Loucy (cell line): ENCODE data around the gene F11.

Experiments
- H2AFZ ChIP-seq: fragments of 200-600 bp; sonication (generic); 2 replicates; pipeline ENCODE4 v1.6.0; 2016; ENCODE audit warnings: antibody characterized with exemption, mild to moderate bottlenecking, low read length, moderate library complexity
- H3F3A ChIP-seq: fragments of 200-600 bp; 2 replicates; pipeline ENCODE4 v1.6.0; 2016; ENCODE audit warnings: antibody characterized with exemption, low read depth, mild to moderate bottlenecking
- H3K27me3 ChIP-seq: fragments of 200-600 bp; sonication (generic); 2 replicates; pipeline ENCODE4 v1.6.1; 2014; ENCODE audit warnings: low read length, mild to moderate bottlenecking; ENCODE audit not compliant: insufficient read depth, poor library complexity, severe bottlenecking
- H3K36me3 ChIP-seq: fragments of 200-600 bp; sonication (generic); 2 replicates; pipeline ENCODE4 v1.6.1; 2016; ENCODE audit warnings: low read length; ENCODE audit not compliant: insufficient read depth
- H3K4me1 ChIP-seq: fragments of 200-600 bp; sonication (generic); 2 replicates; pipeline ENCODE4 v1.5.1; 2014; ENCODE audit warnings: low read length, mild to moderate bottlenecking; ENCODE audit not compliant: insufficient read depth, poor library complexity, severe bottlenecking
- H3K4me2 ChIP-seq: fragments of 200-600 bp; sonication (generic); 2 replicates; pipeline ENCODE4 v1.6.0; 2014; ENCODE audit warnings: antibody characterized with exemption, low read length, low read depth, mild to moderate bottlenecking; ENCODE audit not compliant: poor library complexity, severe bottlenecking
- H3K4me3 ChIP-seq: fragments of 200-600 bp; sonication (generic); 2 replicates; pipeline ENCODE4 v1.5.1; 2014; ENCODE audit warnings: low read length, mild to moderate bottlenecking, mixed read lengths; ENCODE audit not compliant: poor library complexity, severe bottlenecking
- H3K79me2 ChIP-seq: fragments of 200-600 bp; sonication (generic); 2 replicates; pipeline ENCODE4 v1.6.1; 2014; ENCODE audit warnings: low read length; ENCODE audit not compliant: insufficient read depth
- H3K9ac ChIP-seq: fragments of 200-600 bp; sonication (generic); 2 replicates; pipeline ENCODE4 v1.6.0; 2014; ENCODE audit warnings: mild to moderate bottlenecking, low read depth, low read length, moderate library complexity; ENCODE audit not compliant: poor library complexity, severe bottlenecking
- H3K9me2 ChIP-seq: fragments of 200-600 bp; sonication (generic); replicated peaks from 2 replicates; pipeline ENCODE4 v1.6.1; 2016; ENCODE audit warnings: low read depth, low read length, mixed read lengths
- H3K9me3 ChIP-seq: fragments of 200-600 bp; sonication (generic); 2 replicates; pipeline ENCODE4 v1.6.1; 2014; ENCODE audit warnings: mild to moderate bottlenecking, antibody characterized with exemption, low read length, low read depth; ENCODE audit not compliant: insufficient read depth
- H4K20me1 ChIP-seq: fragments of 200-600 bp; sonication (generic); 2 replicates; pipeline ENCODE4 v1.6.0; 2014; ENCODE audit warnings: antibody characterized with exemption, low read length, mild to moderate bottlenecking; ENCODE audit not compliant: insufficient read depth, poor library complexity, severe bottlenecking
- CTCF ChIP-seq: fragments of 200-600 bp; sonication (generic); conservative IDR thresholded peaks from 2 replicates; pipeline ENCODE4 v1.5.1; 2014; ENCODE audit warnings: mild to moderate bottlenecking, antibody characterized with exemption, low read length
- EZH2phosphoT487 ChIP-seq: fragments of 200-600 bp; IDR thresholded peaks from 2 replicates; pipeline ENCODE4 v1.6.1; 2018; ENCODE audit warnings: antibody characterized with exemption, mild to moderate bottlenecking, moderate library complexity, borderline replicate concordance

The F11 gene

GRCh38 chr4:186329372-186329771 is 63.4 kb downstream of the F11 start:
- Histone ChIP-seq H3K4me3 (no peak overlapping the region), H3K79me2 (no peaks in the 10 kb centered on the region), H3F3A (no peaks in the 10 kb centered on the region), H3K9me3 (peaks cover 4% of the 10 kb centered on the region; the same call in 1 of the 2 replicates), H3K36me3 (no peaks in the 10 kb centered on the region), H2AFZ (no peak overlapping the region), H3K4me1 (no peaks in the 10 kb centered on the region), H4K20me1 (no peaks in the 10 kb centered on the region), H3K9me2 (no peaks in the 10 kb centered on the region), H3K27me3 (no peaks in the 10 kb centered on the region), H3K4me2 (no peak overlapping the region), H3K9ac (no peak overlapping the region)
- TF ChIP-seq CTCF (no peak), EZH2phosphoT487 (no peak)

GRCh38 chr4:186330368-186330767 is 64.4 kb downstream of the F11 start:
- H4K20me1 ChIP-seq = no peaks in the 10 kb centered on the region
- no peak overlapping the region for H3K4me2 ChIP-seq
- peaks cover 4% of the 10 kb centered on the region; the same call in 1 of the 2 replicates for H3K9me3 ChIP-seq
- H3K79me2 ChIP-seq = no peaks in the 10 kb centered on the region
- no peak overlapping the region for H2AFZ ChIP-seq
- H3K27me3 ChIP-seq = no peaks in the 10 kb centered on the region
- H3K4me3 ChIP-seq = no peak overlapping the region
- no peaks in the 10 kb centered on the region for H3F3A ChIP-seq
- H3K4me1 ChIP-seq = no peaks in the 10 kb centered on the region
- H3K36me3 ChIP-seq = no peaks in the 10 kb centered on the region
- TF ChIP-seq EZH2phosphoT487 (no peak), CTCF (no peak)
- no peaks in the 10 kb centered on the region for H3K9me2 ChIP-seq
- no peak overlapping the region for H3K9ac ChIP-seq

- no peaks in the 10 kb centered on the region for H3K36me3 ChIP-seq
- no peak overlapping the region for H3K4me3 ChIP-seq
- no peaks in the 10 kb centered on the region for H3K4me1 ChIP-seq
- H3F3A ChIP-seq = no peaks in the 10 kb centered on the region
- H3K9me3 ChIP-seq = peaks cover 4% of the 10 kb centered on the region
- TF ChIP-seq EZH2phosphoT487 (no peak), CTCF (no peak)
- no peak overlapping the region for H3K4me2 ChIP-seq
- no peaks in the 10 kb centered on the region for H4K20me1 ChIP-seq
- H3K27me3 ChIP-seq = no peaks in the 10 kb centered on the region
- H3K79me2 ChIP-seq = no peaks in the 10 kb centered on the region
- no peaks in the 10 kb centered on the region for H3K9me2 ChIP-seq
- H2AFZ ChIP-seq = no peak overlapping the region
- no peak overlapping the region for H3K9ac ChIP-seq
These were observed 69.8 kb downstream of the F11 start for GRCh38 chr4:186335793-186336192.
